A673 (cell line): ENCODE results near the gene PCSK1. TPM values are rescaled to one million over a fixed set of nuclear protein-coding genes. Genes with fewer than 3 reads are reported as not detected.

Source experiments
- BruUV-seq: library from RNA; stranded (reverse); fragments of 400-500 nt; replicated peaks from 2 replicates; lab custom pipeline; 2021; lab: Mats Ljungman, UMichigan
- CTCF ChIA-PET: fragments of 300-600 bp; sonication (Branson Sonifier 250); formaldehyde crosslinking; loops from one replicate; lab custom pipeline; 2022; ENCODE audit warnings: antibody characterized with exemption; lab: Charles Lee
- POLR2A ChIA-PET: fragments of 300-600 bp; sonication (Branson Sonifier 250); formaldehyde crosslinking; loops from one replicate; lab custom pipeline; 2022; ENCODE audit warnings: antibody characterized with exemption; ENCODE audit not compliant: low non-redundant PET; lab: Charles Lee
- DNase-seq: peaks from one replicate; pipeline ENCODE4 v3.0.0-alpha.2; 2015; ENCODE audit warnings: low spot score
- H3K27ac ChIP-seq: fragments of 200-600 bp; sonication (generic); 2 replicates; pipeline ENCODE4 v1.5.1; 2016; ENCODE audit warnings: mixed run types, low read depth, mild to moderate bottlenecking, mixed read lengths, antibody characterized with exemption, low read length; ENCODE audit not compliant: poor library complexity, severe bottlenecking
- H3K27me3 ChIP-seq: fragments of 200-600 bp; sonication (generic); replicated peaks from 2 replicates; pipeline ENCODE4 v1.6.1; 2017; ENCODE audit warnings: mixed run types, low read depth, mild to moderate bottlenecking, mixed read lengths, antibody characterized with exemption, low read length; ENCODE audit not compliant: insufficient read depth, poor library complexity
- H3K36me3 ChIP-seq: fragments of 200-600 bp; sonication (generic); 2 replicates; pipeline ENCODE4 v1.6.1; 2016; ENCODE audit warnings: mixed run types, mild to moderate bottlenecking, mixed read lengths, antibody characterized with exemption, low read length; ENCODE audit not compliant: insufficient read depth, poor library complexity, severe bottlenecking
- H3K4me1 ChIP-seq: fragments of 200-600 bp; sonication (generic); 2 replicates; pipeline ENCODE4 v1.6.1; 2017; ENCODE audit warnings: mixed run types, mild to moderate bottlenecking, mixed read lengths, antibody characterized with exemption, low read length; ENCODE audit not compliant: insufficient read depth, poor library complexity, severe bottlenecking
- H3K4me3 ChIP-seq: fragments of 200-600 bp; sonication (generic); 2 replicates; pipeline ENCODE4 v1.5.1; 2016; ENCODE audit warnings: low read depth, mixed run types, mild to moderate bottlenecking, mixed read lengths, low read length; ENCODE audit not compliant: poor library complexity, severe bottlenecking
- H3K9me3 ChIP-seq: fragments of 200-600 bp; sonication (generic); 2 replicates; pipeline ENCODE4 v1.6.1; 2016; ENCODE audit warnings: mixed run types, low read depth, mild to moderate bottlenecking, mixed read lengths, antibody characterized with exemption, low read length; ENCODE audit not compliant: poor library complexity, severe bottlenecking
- EZH2 ChIP-seq: fragments of 200-600 bp; sonication (generic); IDR thresholded peaks from 2 replicates; pipeline ENCODE4 v1.6.1; 2017; ENCODE audit warnings: borderline replicate concordance, low read depth, mild to moderate bottlenecking, mixed read lengths, antibody characterized with exemption, low read length; ENCODE audit not compliant: poor library complexity, severe bottlenecking
- intact Hi-C: fragments of 100-400 bp; cut with micrococcal nuclease; formaldehyde crosslinking; loops from one replicate; pipeline ENCODE4 v1.10.0; 2022; ENCODE audit not compliant: unreplicated experiment
- total RNA-seq: library from RNA; stranded (reverse); gene quantifications from 2 replicates; pipeline ENCODE4 v1.2.3, GENCODE V29; 2021
- TF ChIP-seq, protein P1 (sequence below): fragments of 300-800, 200-600 bp; sonication (generic); conservative IDR thresholded peaks from 2 replicates; pipeline ENCODE4 v1.5.1; 2017; ENCODE audit warnings: low read depth, mild to moderate bottlenecking, antibody characterized with exemption, low read length, moderate library complexity, mixed read lengths

The PCSK1 gene
- total RNA-seq, 1 experiment from 2014 or later: 0.92 TPM

DNA sequence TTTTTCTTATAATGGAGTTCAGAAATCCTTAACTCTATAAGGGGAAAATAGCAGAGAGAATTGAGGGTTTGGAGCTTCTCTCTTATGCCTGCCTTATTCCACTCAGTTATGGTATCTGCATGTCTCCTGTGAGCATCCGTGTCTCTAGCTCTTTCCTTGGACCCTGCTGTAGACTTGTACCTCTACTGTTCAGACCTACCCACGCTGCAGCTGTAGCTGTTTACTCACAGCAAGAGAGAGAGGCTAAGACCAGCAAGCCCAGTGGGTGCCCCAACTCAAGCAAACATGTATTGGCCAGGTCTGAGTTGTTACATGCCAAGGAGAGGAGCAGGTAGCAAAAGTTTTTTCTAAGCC lies 7.1 kb upstream of the PCSK1 start:
- ChIA-PET CTCF (no interaction called here), POLR2A (interaction anchor here (0.5 kb wide), 1 partner anchor 16 kb away, joined by 3 read pairs; no protein-coding TSS in a partner anchor)
- H3K4me1 ChIP-seq: no peaks in the 10 kb centered on the region
- no peak overlapping the region for H3K27ac ChIP-seq
- intact Hi-C loops: no loop called here
- no TSS peak for BruUV-seq
- no peaks in the 10 kb centered on the region for H3K36me3 ChIP-seq
- peaks cover 5% of the 10 kb centered on the region for H3K27me3 ChIP-seq
- TF ChIP-seq, protein P1, sequence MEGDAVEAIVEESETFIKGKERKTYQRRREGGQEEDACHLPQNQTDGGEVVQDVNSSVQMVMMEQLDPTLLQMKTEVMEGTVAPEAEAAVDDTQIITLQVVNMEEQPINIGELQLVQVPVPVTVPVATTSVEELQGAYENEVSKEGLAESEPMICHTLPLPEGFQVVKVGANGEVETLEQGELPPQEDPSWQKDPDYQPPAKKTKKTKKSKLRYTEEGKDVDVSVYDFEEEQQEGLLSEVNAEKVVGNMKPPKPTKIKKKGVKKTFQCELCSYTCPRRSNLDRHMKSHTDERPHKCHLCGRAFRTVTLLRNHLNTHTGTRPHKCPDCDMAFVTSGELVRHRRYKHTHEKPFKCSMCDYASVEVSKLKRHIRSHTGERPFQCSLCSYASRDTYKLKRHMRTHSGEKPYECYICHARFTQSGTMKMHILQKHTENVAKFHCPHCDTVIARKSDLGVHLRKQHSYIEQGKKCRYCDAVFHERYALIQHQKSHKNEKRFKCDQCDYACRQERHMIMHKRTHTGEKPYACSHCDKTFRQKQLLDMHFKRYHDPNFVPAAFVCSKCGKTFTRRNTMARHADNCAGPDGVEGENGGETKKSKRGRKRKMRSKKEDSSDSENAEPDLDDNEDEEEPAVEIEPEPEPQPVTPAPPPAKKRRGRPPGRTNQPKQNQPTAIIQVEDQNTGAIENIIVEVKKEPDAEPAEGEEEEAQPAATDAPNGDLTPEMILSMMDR: no peak
- no peak for TF ChIP-seq EZH2
- H3K4me3 ChIP-seq: no peak overlapping the region
- DNase-seq: no peak
- H3K9me3 ChIP-seq: no peaks in the 10 kb centered on the region

DNA sequence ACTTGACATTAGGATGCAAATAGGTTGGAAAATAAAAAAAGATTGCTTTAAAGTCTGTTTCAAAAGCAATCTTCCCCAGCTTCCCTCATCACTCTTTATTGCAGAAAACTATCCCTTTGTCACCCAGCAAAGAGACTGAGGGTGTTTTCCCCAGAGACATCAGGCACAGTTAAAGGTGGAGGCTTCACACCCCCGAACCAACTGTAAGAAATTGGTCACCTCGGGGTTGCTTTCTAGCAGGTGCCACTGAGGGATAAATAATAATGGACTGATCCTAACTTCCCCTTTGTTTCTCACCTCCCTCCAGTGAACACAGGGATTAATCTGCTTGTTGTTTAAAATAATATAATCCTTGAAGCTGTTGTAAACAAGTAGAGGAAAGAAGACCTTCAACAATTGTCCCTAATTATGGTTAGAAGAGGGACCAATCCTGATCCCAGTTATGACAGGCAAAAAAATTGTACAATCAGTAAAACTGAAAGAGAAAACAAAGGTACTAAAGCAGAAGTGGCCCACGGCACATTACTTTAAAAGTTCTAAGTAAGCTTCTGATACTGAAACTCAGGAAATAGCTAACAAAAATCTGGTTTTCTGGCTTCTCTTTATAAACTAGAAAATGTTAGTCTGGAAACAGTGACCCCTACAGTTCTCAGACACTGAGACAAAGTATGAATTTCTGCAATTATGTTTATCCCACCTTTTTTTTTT lies 6.6 kb upstream of the PCSK1 start:
- no peaks in the 10 kb centered on the region for H3K9me3 ChIP-seq
- ChIA-PET POLR2A (interaction anchor here (0.5 kb wide), 1 partner anchor 16 kb away, joined by 3 read pairs; no protein-coding TSS in a partner anchor), CTCF (no interaction called here)
- intact Hi-C loops: no loop called here
- no peak overlapping the region for H3K4me3 ChIP-seq
- TF ChIP-seq, protein P1: peak; percentile 24; the same call in 1 of the 2 replicates
- no peak for TF ChIP-seq EZH2
- H3K27ac ChIP-seq: no peak overlapping the region
- H3K4me1 ChIP-seq: no peaks in the 10 kb centered on the region
- peaks cover 5% of the 10 kb centered on the region for H3K27me3 ChIP-seq
- BruUV-seq: no TSS peak
- DNase-seq: no peak
- no peaks in the 10 kb centered on the region for H3K36me3 ChIP-seq

DNA sequence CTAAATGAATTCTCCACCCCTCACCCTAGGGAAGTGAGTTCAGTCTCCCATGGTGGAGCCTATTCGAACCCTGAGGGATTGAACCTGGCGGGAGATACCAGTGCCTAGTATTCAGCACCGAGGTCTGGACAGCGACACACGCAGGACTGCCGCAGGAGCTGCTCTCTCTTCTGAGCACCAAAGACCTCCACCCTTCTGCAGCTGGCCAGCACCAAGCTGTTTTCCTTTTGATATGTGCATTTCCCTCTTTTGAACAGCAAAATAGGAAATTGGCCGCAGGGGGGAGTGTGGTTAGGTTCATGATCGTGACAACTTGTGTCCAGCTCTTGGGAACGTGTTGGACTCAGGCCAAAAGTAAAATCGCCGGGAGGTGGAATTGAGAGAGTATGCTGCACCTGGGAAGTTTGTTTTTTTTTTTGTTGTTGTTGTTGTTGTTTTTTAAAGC lies 1.2 kb upstream of the PCSK1 start:
- no TSS peak for BruUV-seq
- Histone ChIP-seq H3K4me1 (peaks cover 12% of the 10 kb centered on the region), H3K27me3 (peaks cover 18% of the 10 kb centered on the region), H3K9me3 (no peaks in the 10 kb centered on the region), H3K36me3 (no peaks in the 10 kb centered on the region), H3K4me3 (no peak overlapping the region), H3K27ac (no peak overlapping the region)
- ChIA-PET CTCF (interaction anchor here (0.7 kb wide), 1 partner anchor 255 kb away, joined by 3 read pairs; no protein-coding TSS in a partner anchor), POLR2A (no interaction called here)
- intact Hi-C loops: loop anchor here (5.0 kb wide), 2 partner anchors 48 to 173 kb away; no protein-coding TSS in a partner anchor
- TF ChIP-seq, protein P1: 0 out of 2 replicates have a peak, but pooled peaks have one; percentile 18
- TF ChIP-seq EZH2: no peak
- DNase-seq: peak; percentile 89
